ENCODE measurements around the gene PLSCR4.
"Not testable (repeated sequence)": the region's sequence is repeated elsewhere in the genome, so short reads cannot be mapped to it uniquely, and the experiment has no call there.

PLSCR4 gene

GRCh38 chr3:146262371-146263110 lies 11.6 kb upstream of the PLSCR4 start:
- DNase-seq (ENCODE audit: insufficient read length, low spot score) (no peak), FAIRE-seq (no peak)
- TF ChIP-seq CTCF (IDR thresholded peaks at IDR 0.05; ENCODE audit: insufficient read depth, missing control alignments): no peak

GRCh38 chr3:146259880-146260589 lies 9.1 kb upstream of the PLSCR4 start:
- no peak for TF ChIP-seq CTCF (IDR thresholded peaks at IDR 0.05; ENCODE audit: insufficient read depth, missing control alignments)
- DNase-seq (ENCODE audit: insufficient read length, low spot score): no peak
- no peak for FAIRE-seq

DNA sequence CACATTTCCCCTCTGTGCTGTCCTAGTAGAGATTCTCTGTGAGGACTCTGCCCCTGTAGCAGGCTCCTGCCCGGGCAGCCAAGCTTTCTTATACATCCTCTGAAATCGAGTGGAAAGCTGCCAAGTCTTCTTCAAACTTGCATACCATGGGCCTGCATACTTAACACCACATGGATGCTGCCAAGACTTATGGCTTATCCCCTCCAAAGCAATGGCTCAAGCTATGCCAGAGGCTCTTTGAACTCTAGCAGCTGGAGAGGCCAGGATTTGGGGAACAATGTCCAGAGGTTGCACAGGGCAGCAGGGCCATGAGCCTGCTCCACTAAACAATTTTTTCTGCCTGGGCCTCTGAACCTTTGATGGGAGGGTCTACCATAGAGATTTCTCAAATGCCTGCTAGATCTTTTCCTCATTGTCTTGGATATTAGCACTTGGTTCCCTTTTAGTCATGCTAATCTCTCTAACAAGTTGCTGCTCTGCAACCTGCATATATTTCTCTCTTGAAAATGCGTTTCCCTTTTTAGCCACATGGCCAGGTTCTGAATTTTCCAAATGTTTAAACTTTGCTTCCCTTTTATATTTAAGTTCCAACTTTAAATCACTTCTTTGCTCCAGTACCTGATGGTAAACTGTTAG lies 6.1 kb upstream of the PLSCR4 start:
- FAIRE-seq (no peak), DNase-seq (ENCODE audit: insufficient read length, low spot score) (no peak)
- no peak for TF ChIP-seq CTCF (IDR thresholded peaks at IDR 0.05; ENCODE audit: insufficient read depth, missing control alignments)

DNA sequence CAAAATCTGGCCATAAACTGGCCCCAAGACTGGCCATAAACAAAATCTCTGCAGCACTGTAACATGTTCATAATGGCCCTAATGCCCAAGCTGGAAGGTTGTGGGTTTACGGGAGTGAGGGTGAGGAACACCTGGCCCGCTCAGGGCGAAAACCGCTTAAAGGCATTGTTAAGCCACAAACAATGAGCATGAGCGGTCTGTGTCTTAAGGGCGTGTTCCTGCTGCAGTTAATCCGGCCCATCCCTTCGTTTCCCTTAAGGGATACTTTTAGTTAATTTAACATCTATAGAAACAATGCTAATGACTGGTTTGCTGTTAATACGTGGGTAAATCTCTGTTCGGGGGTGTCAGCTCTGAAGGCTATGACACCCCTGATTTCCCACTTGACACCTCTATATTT lies 1.5 kb upstream of the PLSCR4 start:
- FAIRE-seq; DNase-seq (ENCODE audit: insufficient read length, low spot score): not testable (repeated sequence)

- no peak for DNase-seq (ENCODE audit: insufficient read length, low spot score)
- no peak for TF ChIP-seq CTCF (IDR thresholded peaks at IDR 0.05; ENCODE audit: insufficient read depth, missing control alignments)
- FAIRE-seq: no peak
Measured at GRCh38 chr3:146249921-146250320, 984 bp downstream of the PLSCR4 start.

GRCh38 chr3:146247911-146248310 lies 3.0 kb downstream of the PLSCR4 start:
- no peak for TF ChIP-seq CTCF (IDR thresholded peaks at IDR 0.05; ENCODE audit: insufficient read depth, missing control alignments)
- FAIRE-seq (no peak), DNase-seq (ENCODE audit: insufficient read length, low spot score) (no peak)

DNA sequence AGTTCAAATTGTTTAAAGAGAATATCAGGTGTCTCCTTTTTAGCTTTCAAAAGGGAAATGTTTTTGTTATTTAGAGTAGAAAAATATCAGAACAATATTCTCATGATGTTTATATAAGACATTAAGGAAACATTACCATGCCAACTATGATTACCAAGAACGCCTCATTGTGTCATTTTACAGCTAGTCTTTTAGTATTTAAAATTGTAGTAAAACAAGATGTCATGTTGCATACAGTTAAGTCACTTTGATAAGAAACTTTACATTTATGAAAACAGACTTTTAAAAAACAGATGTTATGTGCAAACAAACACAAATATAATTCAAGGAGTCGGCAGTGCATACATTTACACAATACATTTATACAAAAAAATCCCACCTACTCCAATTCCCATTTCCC lies 4.4 kb downstream of the PLSCR4 start:
- no peak for TF ChIP-seq CTCF (IDR thresholded peaks at IDR 0.05; ENCODE audit: insufficient read depth, missing control alignments)
- FAIRE-seq: no peak
- DNase-seq (ENCODE audit: insufficient read length, low spot score): no peak
